Measurements from ENCODE around the gene VANGL1.

The VANGL1 gene

GRCh38 chr1:115705963-115706362 is 64.2 kb downstream of the VANGL1 start:
- no peak for DNase-seq

- peak in 2 of 6 experiments; percentile 4 to 8 for DNase-seq
Observed at GRCh38 chr1:115706587-115707425, 65.0 kb downstream of the VANGL1 start.

GRCh38 chr1:115710859-115711624 is 69.3 kb downstream of the VANGL1 start:
- DNase-seq = no peak

- DNase-seq = no peak
Observed at GRCh38 chr1:115712911-115713609, 71.3 kb downstream of the VANGL1 start.

GRCh38 chr1:115713906-115714305 is 72.1 kb downstream of the VANGL1 start:
- no peak for DNase-seq

GRCh38 chr1:115714572-115715141 is 72.9 kb downstream of the VANGL1 start:
- no peak for DNase-seq

GRCh38 chr1:115717541-115717940 is 75.8 kb downstream of the VANGL1 start:
- peak in 1 of 6 experiments; percentile 1 for DNase-seq

GRCh38 chr1:115718011-115718754 is 76.4 kb downstream of the VANGL1 start:
- no peak for DNase-seq

GRCh38 chr1:115719285-115719684 is 77.5 kb downstream of the VANGL1 start:
- DNase-seq = no peak

- DNase-seq = no peak
Observed at GRCh38 chr1:115722221-115722620, 80.5 kb downstream of the VANGL1 start.

- DNase-seq = no peak
Observed at GRCh38 chr1:115723756-115724155, 82.0 kb downstream of the VANGL1 start.

- DNase-seq = no peak
Observed at GRCh38 chr1:115725600-115725999, 83.8 kb downstream of the VANGL1 start.

GRCh38 chr1:115726161-115726560 is 84.4 kb downstream of the VANGL1 start:
- DNase-seq = no peak

- no peak for DNase-seq
Observed at GRCh38 chr1:115726570-115726969, 84.8 kb downstream of the VANGL1 start.

- no peak for DNase-seq
Observed at GRCh38 chr1:115727706-115728249, 86.0 kb downstream of the VANGL1 start.

GRCh38 chr1:115728341-115728740 is 86.6 kb downstream of the VANGL1 start:
- DNase-seq = no peak

GRCh38 chr1:115729756-115730155 is 88.0 kb downstream of the VANGL1 start:
- no peak for DNase-seq

GRCh38 chr1:115732316-115732715 is 90.5 kb downstream of the VANGL1 start:
- DNase-seq = no peak

GRCh38 chr1:115740811-115741210 is 99.0 kb downstream of the VANGL1 start:
- no peak for DNase-seq

GRCh38 chr1:115744646-115745275 is 103.0 kb downstream of the VANGL1 start:
- DNase-seq = no peak

GRCh38 chr1:115746021-115746690 is 104.4 kb downstream of the VANGL1 start:
- DNase-seq = no peak

All from stimulated activated naive CD4-positive, alpha-beta T cell (primary cell).